Natural killer cell treated with Interleukin-12 subunit alpha and Interleukin-12 subunit beta and Interleukin-15 and Interleukin-18, amount 100 ng/mL, for 72 hours (primary cell): ENCODE data around the gene CNDP2. TPM values are rescaled to one million over a fixed set of nuclear protein-coding genes. Genes with fewer than 3 reads are reported as not detected.

Experiments
- ATAC-seq, 2 donors: fragments of 150-1000 bp; cut with Tn5 transposase in 1 of 2; sonication (Bioruptor Pico), chemical (Tn5 transposase) in 1 of 2; 2 replicates each; pipeline ENCODE4 v1.10.0; 2021
- DNase-seq: peaks from one replicate; pipeline ENCODE4 v3.0.0; 2022; ENCODE audit warnings: low spot score
- H3K27ac Mint-ChIP-seq, 2 donors: 1 replicate in 1 of 2; 2 replicates in 1 of 2; pipeline ENCODE4 v1.8.0; 2022; ENCODE audit warnings: mixed read lengths in 2 of 2, mild to moderate bottlenecking in 1 of 2, moderate library complexity in 1 of 2
- H3K27me3 Mint-ChIP-seq, 2 donors: 1 replicate in 1 of 2; 2 replicates in 1 of 2; pipeline ENCODE4 v1.8.0; 2022; ENCODE audit warnings: mixed read lengths in 2 of 2
- H3K36me3 Mint-ChIP-seq: one replicate; pipeline ENCODE4 v1.8.0; 2022; ENCODE audit warnings: mixed read lengths
- H3K4me1 Mint-ChIP-seq, 2 donors: 1 replicate in 1 of 2; 2 replicates in 1 of 2; pipeline ENCODE4 v1.8.0; 2022; ENCODE audit warnings: low read depth in 2 of 2, mixed read lengths in 2 of 2, mild to moderate bottlenecking in 1 of 2
- H3K4me3 Mint-ChIP-seq: one replicate; pipeline ENCODE4 v1.8.0; 2022; ENCODE audit warnings: mixed read lengths
- H3K9me3 Mint-ChIP-seq: 2 replicates; pipeline ENCODE4 v1.8.0; 2022; ENCODE audit warnings: mixed read lengths
- total RNA-seq, 2 donors: library from RNA; stranded (reverse); gene quantifications; one replicate each; pipeline ENCODE4 v1.2.3, GENCODE V29; 2022

CNDP2 gene
- total RNA-seq, 2 donors from 2014 or later, result 152 to 215 TPM

DNA sequence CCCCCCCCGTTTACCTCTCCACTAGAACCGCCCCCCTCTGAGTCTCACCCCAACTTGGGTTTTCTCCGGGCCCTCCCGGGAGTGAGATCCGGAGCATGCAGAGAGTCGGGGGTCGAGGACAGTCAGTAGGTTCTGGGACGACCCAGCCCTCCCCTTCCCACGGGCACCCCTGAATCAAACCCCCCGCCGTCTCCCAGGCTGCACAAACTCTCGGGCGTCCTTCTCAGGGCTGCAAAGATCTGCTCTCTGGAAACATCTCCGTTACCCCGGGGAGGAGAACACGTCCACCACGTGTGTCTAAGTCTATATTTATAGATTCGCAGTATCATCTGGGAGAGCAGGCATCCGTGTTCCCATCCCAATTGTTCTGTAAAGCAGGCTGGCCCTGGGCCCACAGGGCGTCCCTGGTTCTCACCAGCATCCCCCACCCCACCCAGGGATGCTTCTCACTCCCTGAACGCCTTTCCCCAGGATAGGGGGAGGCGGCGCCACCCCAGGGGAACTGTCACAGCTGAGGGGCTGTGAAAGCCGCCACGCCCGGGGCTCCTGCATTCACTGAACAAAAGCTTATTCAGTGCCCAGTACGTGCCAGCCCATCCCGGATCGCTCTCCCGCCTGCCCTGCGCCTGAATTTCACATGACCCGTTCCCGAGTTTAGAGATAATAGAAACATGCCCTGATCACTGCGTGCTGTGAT is 38.3 kb upstream of the CNDP2 start:
- H3K27ac Mint-ChIP-seq, result no peak overlapping the region
- DNase-seq (peak; percentile 44), ATAC-seq (no peak)
- no peaks in the 10 kb centered on the region for H3K36me3 Mint-ChIP-seq
- H3K4me3 Mint-ChIP-seq, result no peak overlapping the region
- no peaks in the 10 kb centered on the region for H3K9me3 Mint-ChIP-seq
- H3K27me3 Mint-ChIP-seq, result peaks cover 28 to 58% of the 10 kb centered on the region in 2 donors
- no peaks in the 10 kb centered on the region for H3K4me1 Mint-ChIP-seq

DNA sequence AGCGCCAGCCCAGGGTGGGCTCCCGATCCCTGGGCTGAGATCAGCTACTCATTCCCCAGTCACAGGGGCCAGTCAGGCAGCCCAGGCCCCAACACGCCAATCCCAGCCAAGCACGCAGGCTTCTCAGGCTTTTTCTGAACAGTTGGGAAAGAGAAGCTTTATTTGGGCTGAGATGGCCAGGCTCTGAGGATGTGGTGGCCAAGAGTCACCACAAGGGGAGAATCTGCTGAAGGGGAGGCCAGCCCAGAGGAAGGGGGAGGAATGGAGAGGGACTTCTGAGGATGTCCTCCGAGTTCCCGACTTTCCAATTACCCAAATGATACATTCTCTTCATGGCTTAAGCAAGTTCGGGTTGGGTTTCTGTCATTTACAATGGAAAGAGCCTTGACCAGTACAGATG is 36.3 kb upstream of the CNDP2 start:
- no peak overlapping the region for H3K27ac Mint-ChIP-seq
- no peaks in the 10 kb centered on the region for H3K36me3 Mint-ChIP-seq
- no peaks in the 10 kb centered on the region for H3K9me3 Mint-ChIP-seq
- H3K4me3 Mint-ChIP-seq, result no peak overlapping the region
- DNase-seq (no peak), ATAC-seq (no peak)
- peaks cover 27 to 55% of the 10 kb centered on the region in 2 donors for H3K27me3 Mint-ChIP-seq
- H3K4me1 Mint-ChIP-seq, result no peaks in the 10 kb centered on the region

DNA sequence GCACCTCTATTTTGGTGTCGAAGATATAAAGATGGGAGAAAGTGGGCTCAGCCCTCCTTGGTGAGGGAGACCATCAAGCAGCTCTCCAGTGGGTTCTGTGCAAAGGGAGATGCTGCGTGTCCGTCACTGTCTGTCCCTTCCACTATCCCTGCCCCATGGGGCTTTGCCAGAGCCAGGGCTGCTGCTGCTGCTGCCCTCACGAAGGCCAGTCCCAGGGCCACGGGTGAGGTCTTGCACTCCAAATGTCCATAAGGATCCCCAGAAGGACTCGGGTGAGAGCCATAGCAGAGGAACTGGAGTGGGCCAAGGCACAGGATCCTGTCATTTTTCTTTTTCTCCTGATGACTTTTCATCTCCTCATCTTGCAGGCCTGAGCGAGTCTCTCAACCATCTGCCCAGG is 35.3 kb upstream of the CNDP2 start:
- H3K36me3 Mint-ChIP-seq, result no peaks in the 10 kb centered on the region

DNA sequence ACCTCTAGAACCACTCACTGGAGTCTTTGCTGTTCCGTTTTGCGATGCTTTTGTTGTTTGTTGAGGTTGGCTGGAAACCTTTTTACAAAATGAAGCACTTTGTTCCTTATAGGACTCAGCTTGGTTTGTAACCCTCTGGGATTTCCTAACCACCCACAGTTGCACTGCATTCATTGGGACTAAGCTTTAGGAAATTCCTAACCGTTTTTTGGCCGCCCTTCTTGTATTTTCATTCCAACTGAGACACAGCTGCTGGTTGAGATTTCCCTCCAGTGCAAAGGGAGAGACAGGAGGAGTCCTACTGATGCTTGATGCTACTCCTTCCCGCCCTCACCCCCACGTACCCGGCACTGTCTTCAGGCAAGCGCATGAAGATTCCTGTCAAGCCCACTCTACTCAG is 32.9 kb upstream of the CNDP2 start:
- no peak for DNase-seq
- H3K27me3 Mint-ChIP-seq, result peaks cover 24 to 53% of the 10 kb centered on the region in 2 donors
- ATAC-seq, result no peak
- no peaks in the 10 kb centered on the region for H3K9me3 Mint-ChIP-seq
- no peaks in the 10 kb centered on the region for H3K36me3 Mint-ChIP-seq
- no peak overlapping the region for H3K27ac Mint-ChIP-seq
- no peaks in the 10 kb centered on the region for H3K4me1 Mint-ChIP-seq
- H3K4me3 Mint-ChIP-seq, result no peak overlapping the region

More for the DNA sequence above, 35.3 kb upstream of the CNDP2 start:
- Mint-ChIP-seq H3K27ac (no peak overlapping the region), H3K4me1 (no peaks in the 10 kb centered on the region), H3K27me3 (peaks cover 27 to 55% of the 10 kb centered on the region in 2 donors), H3K4me3 (no peak overlapping the region), H3K9me3 (no peaks in the 10 kb centered on the region)
- ATAC-seq (no peak), DNase-seq (no peak)

DNA sequence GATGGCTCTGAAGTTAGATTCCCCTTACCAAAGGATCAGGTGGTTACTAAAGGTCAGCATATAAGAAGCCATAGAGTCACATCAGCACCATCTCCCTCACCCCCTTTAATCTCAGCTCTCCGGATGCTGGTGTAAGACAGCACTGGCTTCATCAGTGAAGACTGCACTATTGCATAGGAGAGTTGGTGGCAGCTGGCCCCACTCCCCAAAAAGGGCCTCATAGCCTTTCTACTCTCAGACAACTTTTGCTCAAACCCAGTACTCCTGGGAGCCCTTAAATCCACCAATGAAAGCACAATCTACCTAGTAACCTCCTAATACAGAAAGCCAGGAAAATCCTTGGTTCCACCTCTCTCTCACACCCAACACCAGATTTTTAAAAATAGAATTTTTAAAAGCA is 32.2 kb upstream of the CNDP2 start:
- no peaks in the 10 kb centered on the region for H3K4me1 Mint-ChIP-seq
- no peak overlapping the region for H3K27ac Mint-ChIP-seq
- no peaks in the 10 kb centered on the region for H3K9me3 Mint-ChIP-seq
- H3K36me3 Mint-ChIP-seq, result no peaks in the 10 kb centered on the region
- DNase-seq (peak; percentile 35), ATAC-seq (no peak)
- H3K4me3 Mint-ChIP-seq, result no peak overlapping the region
- H3K27me3 Mint-ChIP-seq, result peaks cover 22 to 53% of the 10 kb centered on the region in 2 donors

DNA sequence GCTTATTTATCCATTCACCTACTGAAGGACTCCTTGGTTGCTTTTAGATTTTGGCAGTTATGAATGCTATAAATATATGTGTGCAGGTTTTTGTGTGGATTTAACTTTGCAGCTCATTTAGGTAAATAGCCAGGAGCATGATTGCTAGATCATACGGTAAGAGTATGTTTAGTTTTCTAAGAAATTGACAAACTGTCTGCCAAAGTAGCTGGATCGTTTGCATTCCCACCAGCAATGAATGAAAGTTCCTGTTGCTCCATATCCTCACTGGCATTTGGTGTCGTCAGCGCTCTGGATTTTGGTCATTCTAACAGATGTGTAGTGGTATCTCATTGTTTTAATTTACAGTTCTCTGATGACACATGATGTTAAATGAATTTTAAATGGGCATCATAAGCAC is 30.4 kb upstream of the CNDP2 start:
- H3K4me1 Mint-ChIP-seq, result no peaks in the 10 kb centered on the region
- ATAC-seq, result no peak
- H3K36me3 Mint-ChIP-seq, result peaks cover 8% of the 10 kb centered on the region
- peaks cover 29 to 42% of the 10 kb centered on the region in 2 donors for H3K27me3 Mint-ChIP-seq
- H3K27ac Mint-ChIP-seq, result no peak overlapping the region
- no peak overlapping the region for H3K4me3 Mint-ChIP-seq
- DNase-seq, result no peak
- peaks cover 8% of the 10 kb centered on the region for H3K9me3 Mint-ChIP-seq

DNA sequence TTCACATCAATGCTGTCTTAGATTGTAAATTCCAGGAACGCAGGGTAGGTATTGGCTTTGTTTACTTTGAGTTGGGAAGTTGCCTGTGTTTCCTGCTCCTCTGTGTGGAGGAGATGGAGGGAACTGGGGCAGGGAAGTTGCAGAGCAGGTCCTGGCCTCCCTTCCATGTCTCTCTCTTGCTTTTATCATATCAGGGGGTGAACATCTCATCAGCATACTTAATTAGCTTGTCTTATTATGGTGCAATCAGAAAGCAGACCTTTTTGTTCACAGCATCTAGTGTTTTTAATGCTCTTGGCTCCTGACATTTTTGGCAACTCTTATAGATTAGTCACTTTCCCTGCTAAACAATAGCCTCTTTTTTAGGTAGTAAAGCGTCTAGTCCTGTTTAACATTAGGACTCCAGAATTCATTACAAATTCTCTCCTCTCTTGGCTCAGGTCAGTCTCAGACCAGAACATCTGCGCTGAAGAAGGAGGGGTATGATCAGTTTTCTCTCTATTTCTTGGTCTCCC is 27.6 kb upstream of the CNDP2 start:
- Mint-ChIP-seq H3K36me3 (peaks cover 8% of the 10 kb centered on the region), H3K4me1 (no peaks in the 10 kb centered on the region), H3K4me3 (no peak overlapping the region), H3K27ac (no peak overlapping the region), H3K9me3 (peaks cover 8% of the 10 kb centered on the region), H3K27me3 (peaks cover 22 to 32% of the 10 kb centered on the region in 2 donors)
- no peak for DNase-seq
- ATAC-seq, result no peak

DNA sequence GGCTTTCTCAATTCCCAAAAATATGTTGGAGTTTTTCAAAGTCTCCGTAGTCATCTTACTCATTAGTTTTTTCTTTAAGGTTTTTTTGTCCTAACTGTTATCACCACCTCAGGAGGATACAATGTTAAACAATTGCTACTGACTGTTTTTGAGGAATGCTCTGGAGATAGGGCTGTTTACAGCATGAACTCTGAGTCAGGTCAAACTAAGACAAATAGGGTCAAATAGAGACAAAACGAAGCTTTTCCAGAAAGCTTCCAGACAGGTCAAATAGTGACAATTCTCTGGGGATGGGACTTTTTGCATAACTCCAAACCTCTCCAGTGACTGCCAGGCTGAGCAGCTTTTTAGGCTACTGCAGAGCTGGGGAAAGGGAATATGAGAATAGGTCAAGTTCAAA is 23.9 kb upstream of the CNDP2 start:
- no peak overlapping the region for H3K27ac Mint-ChIP-seq
- H3K9me3 Mint-ChIP-seq, result peaks cover 8% of the 10 kb centered on the region
- H3K27me3 Mint-ChIP-seq, result peaks cover 14 to 15% of the 10 kb centered on the region in 2 donors
- H3K4me1 Mint-ChIP-seq, result no peaks in the 10 kb centered on the region
- no peak overlapping the region for H3K4me3 Mint-ChIP-seq
- no peak for DNase-seq
- peaks cover 8% of the 10 kb centered on the region for H3K36me3 Mint-ChIP-seq
- ATAC-seq, result no peak

DNA sequence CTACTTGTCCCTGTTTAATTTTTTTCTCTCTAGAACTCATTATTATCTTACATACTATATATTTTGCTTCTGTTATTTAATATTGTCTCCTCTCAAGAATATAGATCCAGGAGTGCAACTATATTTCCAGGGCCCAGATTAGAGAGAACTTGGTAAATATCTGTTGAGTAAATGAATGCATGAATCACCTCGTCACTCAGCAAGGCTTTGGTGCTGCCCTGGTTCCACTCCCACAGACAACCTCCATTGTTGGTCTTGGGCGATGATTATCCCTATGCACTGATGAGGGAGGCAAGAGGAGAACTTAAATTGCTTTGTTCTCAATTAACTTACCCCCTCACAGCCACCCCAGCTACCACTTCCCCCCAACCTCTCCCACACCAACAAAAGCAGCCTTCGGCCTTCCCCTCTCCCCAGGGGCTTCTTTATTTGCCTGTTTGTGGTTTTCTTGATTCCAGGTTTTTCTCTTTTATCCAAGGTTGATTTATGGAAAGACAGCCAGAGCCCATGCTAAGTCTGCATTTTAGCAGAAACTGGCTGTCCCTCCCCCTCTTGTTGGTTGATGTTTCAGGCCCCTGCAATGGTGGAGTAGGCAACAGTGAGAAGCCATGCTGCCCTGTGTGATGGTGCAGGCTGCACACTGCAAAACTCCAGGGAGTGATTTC is 22.1 kb upstream of the CNDP2 start:
- peaks cover 8% of the 10 kb centered on the region for H3K9me3 Mint-ChIP-seq
- ATAC-seq (no peak), DNase-seq (no peak)
- peaks cover under 1 to 12% of the 10 kb centered on the region in 2 donors for H3K27me3 Mint-ChIP-seq
- no peak overlapping the region for H3K4me3 Mint-ChIP-seq
- H3K27ac Mint-ChIP-seq, result no peak overlapping the region
- H3K36me3 Mint-ChIP-seq, result peaks cover 8% of the 10 kb centered on the region
- H3K4me1 Mint-ChIP-seq, result no peaks in the 10 kb centered on the region

DNA sequence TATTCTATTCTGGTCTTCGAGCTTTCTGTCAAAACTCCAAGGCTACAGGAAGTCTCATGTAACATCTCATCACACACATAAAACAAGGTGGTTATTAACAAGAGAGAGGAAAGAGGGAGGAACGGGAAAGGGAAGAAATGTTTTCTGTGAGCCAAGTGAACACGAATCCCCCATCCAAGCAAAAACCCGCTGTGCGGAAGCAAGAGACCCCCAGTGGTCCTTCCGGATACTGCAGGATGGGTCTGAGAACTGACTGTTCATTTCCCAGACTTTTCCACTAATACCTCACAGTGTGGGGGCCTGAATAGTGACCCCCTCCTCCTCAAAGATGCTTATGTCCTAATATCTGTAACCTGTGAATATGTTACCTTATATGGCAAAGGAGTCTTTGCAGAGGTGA is 20.0 kb upstream of the CNDP2 start:
- no peak for ATAC-seq
- peaks cover 0 to 2% of the 10 kb centered on the region in 2 donors for H3K27me3 Mint-ChIP-seq

DNA sequence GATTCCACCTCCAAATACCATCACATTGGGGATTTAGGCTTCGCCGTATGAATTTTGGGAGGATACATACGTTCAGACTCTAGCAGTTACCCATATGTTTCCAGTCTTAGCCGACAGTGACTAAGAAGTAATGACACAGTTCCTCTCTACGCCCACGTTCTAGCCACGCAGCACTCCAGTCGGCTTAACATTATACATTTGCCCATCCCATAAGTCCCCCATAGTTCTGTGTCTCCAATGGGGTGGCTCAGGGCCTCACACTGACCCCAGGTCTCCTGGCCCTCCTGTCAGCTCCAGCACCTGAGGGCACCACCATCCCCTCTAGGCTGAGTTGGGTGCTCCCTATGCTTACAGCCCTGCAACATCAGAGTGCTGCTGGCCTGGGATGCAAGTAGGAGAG is 18.4 kb upstream of the CNDP2 start:
- Mint-ChIP-seq H3K4me3 (no peak overlapping the region), H3K27me3 (peaks cover 0 to 3% of the 10 kb centered on the region in 2 donors), H3K27ac (no peak overlapping the region), H3K4me1 (no peaks in the 10 kb centered on the region), H3K36me3 (no peaks in the 10 kb centered on the region), H3K9me3 (no peaks in the 10 kb centered on the region)
- ATAC-seq (peak in 1 of 2 donors; percentile 11), DNase-seq (no peak)

More for the DNA sequence above, 20.0 kb upstream of the CNDP2 start:
- DNase-seq, result no peak
- H3K4me3 Mint-ChIP-seq, result no peak overlapping the region
- no peaks in the 10 kb centered on the region for H3K36me3 Mint-ChIP-seq
- H3K4me1 Mint-ChIP-seq, result no peaks in the 10 kb centered on the region
- no peak overlapping the region for H3K27ac Mint-ChIP-seq
- no peaks in the 10 kb centered on the region for H3K9me3 Mint-ChIP-seq

DNA sequence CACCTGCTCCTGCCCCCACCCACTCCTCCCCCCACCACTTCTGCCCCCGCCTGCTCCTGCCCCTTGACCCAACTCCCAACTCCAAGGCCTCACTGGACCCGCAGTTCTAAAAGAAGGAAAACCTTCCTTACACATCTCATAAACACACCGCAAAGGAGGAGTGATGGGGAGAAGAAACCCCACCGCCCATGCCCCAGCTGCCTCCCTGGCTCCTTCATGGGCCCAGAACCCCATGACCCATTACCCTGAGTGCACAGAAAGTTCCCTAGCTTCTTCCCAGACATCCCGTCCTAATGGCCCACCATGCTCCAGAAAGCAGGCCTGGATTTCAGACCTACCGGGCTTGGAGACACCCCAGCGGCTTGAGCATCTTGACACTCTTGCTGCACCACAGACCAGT is 17.8 kb upstream of the CNDP2 start:
- no peaks in the 10 kb centered on the region for H3K4me1 Mint-ChIP-seq
- peaks cover 0 to 5% of the 10 kb centered on the region in 2 donors for H3K27me3 Mint-ChIP-seq
- no peak overlapping the region for H3K27ac Mint-ChIP-seq
- no peaks in the 10 kb centered on the region for H3K36me3 Mint-ChIP-seq
- H3K4me3 Mint-ChIP-seq, result no peak overlapping the region
- ATAC-seq, result no peak
- no peaks in the 10 kb centered on the region for H3K9me3 Mint-ChIP-seq
- no peak for DNase-seq

DNA sequence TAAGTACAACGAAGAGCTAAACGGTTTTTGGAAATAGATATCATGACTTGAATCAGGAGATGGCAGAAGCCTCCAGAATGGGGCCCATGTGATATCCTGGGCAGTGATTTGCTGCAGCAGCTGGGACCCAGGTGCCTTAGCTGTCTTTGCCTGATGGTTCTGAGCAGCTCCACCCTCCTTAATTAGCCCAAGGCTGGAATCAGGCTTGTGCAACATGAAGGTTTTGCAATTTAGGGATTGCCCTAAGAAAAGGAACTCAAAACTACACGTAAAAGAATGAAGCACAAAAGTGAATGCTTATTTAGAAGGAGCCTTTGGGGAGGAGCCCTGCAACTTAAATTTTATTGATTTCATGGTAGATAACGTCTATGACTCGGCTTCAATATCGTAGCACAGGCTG is 17.3 kb upstream of the CNDP2 start:
- DNase-seq (no peak), ATAC-seq (no peak)
- no peaks in the 10 kb centered on the region for H3K4me1 Mint-ChIP-seq
- H3K27me3 Mint-ChIP-seq, result peaks cover 0 to 5% of the 10 kb centered on the region in 2 donors
- H3K9me3 Mint-ChIP-seq, result no peaks in the 10 kb centered on the region
- no peaks in the 10 kb centered on the region for H3K36me3 Mint-ChIP-seq
- no peak overlapping the region for H3K4me3 Mint-ChIP-seq
- no peak overlapping the region for H3K27ac Mint-ChIP-seq

DNA sequence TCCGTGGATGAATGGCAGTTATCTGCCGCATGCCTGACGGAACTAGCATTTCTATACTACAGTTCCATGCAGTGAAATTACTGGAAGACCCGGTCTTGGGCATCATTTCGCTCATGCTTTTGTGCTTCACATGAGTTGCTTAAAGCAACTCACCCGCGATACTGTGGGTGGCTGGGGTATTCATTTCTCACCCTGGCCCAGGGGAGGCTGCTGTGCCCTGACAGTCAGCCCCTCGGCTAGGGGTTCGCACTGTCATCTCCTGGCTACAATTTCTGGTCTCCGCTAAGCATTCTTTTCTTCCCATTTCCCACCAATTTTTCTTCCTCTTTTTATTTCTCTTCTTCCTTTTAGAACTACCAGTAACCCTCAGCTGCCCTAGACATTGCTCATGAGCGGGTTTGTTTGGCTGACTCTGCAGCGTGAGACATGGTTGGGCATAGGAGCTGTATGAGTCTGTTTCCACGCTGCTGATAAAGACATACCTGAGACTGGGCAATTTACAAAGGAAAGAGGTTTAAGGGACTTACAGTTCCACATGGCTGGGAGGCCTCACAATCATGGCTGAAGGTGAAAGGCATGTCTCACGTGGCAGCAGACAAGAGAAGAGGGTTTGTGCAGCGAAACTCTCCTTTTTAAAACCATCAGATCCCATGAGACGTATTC is 16.5 kb upstream of the CNDP2 start:
- no peak overlapping the region for H3K27ac Mint-ChIP-seq
- peaks cover under 1 to 1% of the 10 kb centered on the region in 2 donors for H3K4me1 Mint-ChIP-seq
- peaks cover 0 to 5% of the 10 kb centered on the region in 2 donors for H3K27me3 Mint-ChIP-seq
- no peak overlapping the region for H3K4me3 Mint-ChIP-seq
- ATAC-seq (no peak), DNase-seq (no peak)
- H3K36me3 Mint-ChIP-seq, result no peaks in the 10 kb centered on the region
- no peaks in the 10 kb centered on the region for H3K9me3 Mint-ChIP-seq
